Endothelial cell of umbilical vein (primary cell): ENCODE data around the gene KCTD17. TPM values are rescaled to one million over a fixed set of nuclear protein-coding genes. Genes with fewer than 3 reads are reported as not detected.

ENCODE experiments used
- BruUV-seq: library from RNA; stranded (reverse); fragments of 400-500 nt; replicated peaks from 2 replicates; lab custom pipeline; 2021; lab: Mats Ljungman, UMichigan
- CTCF ChIA-PET: fragments of 300-600, 350-600 bp; sonication (Branson Sonifier 250); formaldehyde crosslinking; loops from one replicate; lab custom pipeline; 2021; ENCODE audit warnings: antibody characterized with exemption, inconsistent platforms; lab: Charles Lee
- POLR2A ChIA-PET: fragments of 300-600, 350-600 bp; sonication (Branson Sonifier 250); formaldehyde crosslinking; loops from one replicate; lab custom pipeline; 2021; ENCODE audit warnings: antibody characterized with exemption, inconsistent platforms; lab: Charles Lee
- DNase-seq: peaks from one replicate; pipeline ENCODE4 v3.0.0-alpha.2; 2011; ENCODE audit warnings: low read depth, low spot score
- FAIRE-seq: peaks from 2 replicates; lab custom pipeline; 2011; peaks lifted over from hg19 to GRCh38; lab: Jason Lieb, UNC
- H2AFZ ChIP-seq: 2 replicates; pipeline ENCODE4 v1.6.0; 2012; ENCODE audit warnings: low read depth, low read length, control low read depth, inconsistent platforms
- H3K27ac ChIP-seq: 2 replicates; pipeline ENCODE4 v1.5.1; 2011; ENCODE audit warnings: low read depth, mild to moderate bottlenecking, control low read depth, low read length, moderate library complexity; ENCODE audit not compliant: insufficient read depth
- H3K27me3 ChIP-seq, 2 experiments: 2 replicates each; pipeline versions ENCODE4 v1.6.0 to v1.6.1; 2011; ENCODE audit warnings: low read length in 2 of 2, mixed read lengths in 1 of 2; ENCODE audit not compliant: control insufficient read depth in 2 of 2, insufficient read depth in 2 of 2
- H3K36me3 ChIP-seq, 2 experiments: 2 replicates in 1 of 2; 3 replicates in 1 of 2; pipeline ENCODE4 v1.5.1; 2011; ENCODE audit warnings: low read length in 2 of 2, mild to moderate bottlenecking in 1 of 2, moderate library complexity in 1 of 2; ENCODE audit not compliant: control insufficient read depth in 2 of 2, insufficient read depth in 2 of 2; ENCODE audit errors: extremely low read depth in 1 of 2
- H3K4me1 ChIP-seq: 3 replicates; pipeline ENCODE4 v1.5.1; 2011; ENCODE audit warnings: mild to moderate bottlenecking, low read length; ENCODE audit not compliant: control insufficient read depth, insufficient read depth; ENCODE audit errors: extremely low read depth
- H3K4me2 ChIP-seq: 2 replicates; pipeline ENCODE4 v1.6.1; 2011; ENCODE audit warnings: low read length, control low read depth, mixed read lengths; ENCODE audit not compliant: insufficient read depth
- H3K4me3 ChIP-seq, 3 experiments: fragments of 200-600 bp in 1 of 3; sonication (generic), shearing (Covaris generic) in 1 of 3; replicated peaks in 1 of 3; 2 replicates each; pipeline ENCODE4 v1.5.1; 2011 to 2016; ENCODE audit warnings: control low read depth in 3 of 3, low read length in 3 of 3, mild to moderate bottlenecking in 2 of 3, inconsistent platforms in 1 of 3, low read depth in 1 of 3, moderate library complexity in 1 of 3; ENCODE audit not compliant: insufficient read depth in 1 of 3
- H3K79me2 ChIP-seq: 2 replicates; pipeline ENCODE4 v1.6.0; 2012; ENCODE audit warnings: low read length, inconsistent platforms; ENCODE audit not compliant: control insufficient read depth, insufficient read depth
- H3K9ac ChIP-seq: replicated peaks from 2 replicates; pipeline ENCODE3; 2011; ENCODE audit warnings: low read length, control low read depth; ENCODE audit not compliant: insufficient read depth; ENCODE audit errors: extremely low read depth
- H3K9me1 ChIP-seq: replicated peaks from 3 replicates; pipeline ENCODE4 v1.6.0; 2011; ENCODE audit warnings: mild to moderate bottlenecking, low read length; ENCODE audit not compliant: control insufficient read depth, insufficient read depth; ENCODE audit errors: extremely low read depth
- H3K9me3 ChIP-seq: replicated peaks from 2 replicates; pipeline ENCODE4 v1.5.1; 2012; ENCODE audit warnings: low read length, inconsistent platforms; ENCODE audit not compliant: control insufficient read depth, insufficient read depth
- H4K20me1 ChIP-seq: replicated peaks from 2 replicates; pipeline ENCODE3; 2011; ENCODE audit warnings: mild to moderate bottlenecking, low read length; ENCODE audit not compliant: control insufficient read depth, insufficient read depth; ENCODE audit errors: extremely low read depth
- CTCF ChIP-seq, 2 donors: IDR thresholded peaks; 1 replicate in 1 of 2; 2 replicates in 1 of 2; pipeline ENCODE4 v1.5.1; 2011; ENCODE audit warnings: low read length in 2 of 2, mild to moderate bottlenecking in 2 of 2, moderate library complexity in 2 of 2, control low read depth in 1 of 2, inconsistent platforms in 1 of 2, low read depth in 1 of 2; ENCODE audit not compliant: insufficient read depth in 1 of 2; ENCODE audit errors: extremely low read depth in 1 of 2
- EZH2 ChIP-seq: IDR thresholded peaks from 2 replicates; pipeline ENCODE4 v1.6.1; 2012; ENCODE audit warnings: borderline replicate concordance, low read depth, mild to moderate bottlenecking, moderate library complexity, low read length, inconsistent platforms; ENCODE audit not compliant: severe bottlenecking
- FOS ChIP-seq: IDR thresholded peaks from 2 replicates; pipeline ENCODE4 v1.6.1; 2011; ENCODE audit warnings: mild to moderate bottlenecking, low read length, moderate library complexity, borderline replicate concordance; ENCODE audit not compliant: insufficient read depth
- GATA2 ChIP-seq: IDR thresholded peaks from 2 replicates; pipeline ENCODE4 v1.7.0; 2011; ENCODE audit warnings: low read depth, mild to moderate bottlenecking, moderate library complexity, mixed read lengths, low read length; ENCODE audit not compliant: insufficient read length, insufficient read depth
- JUN ChIP-seq: IDR thresholded peaks from 2 replicates; pipeline ENCODE4 v1.6.1; 2011; ENCODE audit warnings: borderline replicate concordance, low read depth; ENCODE audit not compliant: insufficient read length, insufficient read depth
- MAX ChIP-seq: IDR thresholded peaks from 2 replicates; pipeline ENCODE4 v1.6.1; 2011; ENCODE audit not compliant: insufficient read depth, insufficient read length
- MYC ChIP-seq: IDR thresholded peaks from one replicate; pipeline ENCODE4 v1.6.1; 2011; ENCODE audit warnings: mild to moderate bottlenecking, low read depth, low read length
- POLR2A ChIP-seq: IDR thresholded peaks from 2 replicates; pipeline ENCODE4 v1.6.1; 2012; ENCODE audit warnings: low read depth, mild to moderate bottlenecking, control low read depth, low read length
- POLR2AphosphoS5 ChIP-seq: IDR thresholded peaks from 2 replicates; pipeline ENCODE4 v1.6.1; 2012; ENCODE audit warnings: low read depth, mild to moderate bottlenecking, control low read depth, low read length, moderate library complexity; ENCODE audit not compliant: insufficient read depth
- dilution Hi-C: fragments of 300-500 bp; cut with MboI; formaldehyde crosslinking; loops from one replicate; pipeline ENCODE4 v1.15.0; 2019; ENCODE audit warnings: low sequenced_read_pairs; ENCODE audit not compliant: extremely low pct_ligation_motif_present
- intact Hi-C: fragments of 100-400 bp; cut with micrococcal nuclease; formaldehyde crosslinking; loops from one replicate; pipeline ENCODE4 v1.10.0; 2022
- polyA plus RNA-seq, 4 experiments: library from polyadenylated mRNA; depleted of rRNA in 3 of 4; stranded (reverse) in 3 of 4; unstranded in 1 of 4; fragments of >200 nt; gene quantifications; 2 replicates each; pipeline versions ENCODE4 v1.2.1 to v1.2.3, GENCODE V29; 2011 to 2012; ENCODE audit warnings: missing spikeins in 1 of 4
- total RNA-seq: library from RNA; stranded (reverse); gene quantifications from 2 replicates; pipeline ENCODE4 v1.2.3, GENCODE V29; 2021

Gene KCTD17
- total and polyA plus RNA-seq, 2 donors (not counting 3 experiments of a cell fraction or from before 2014, with no cell fraction given), result 59.2 to 73.0 TPM

GRCh38 chr22:37065961-37066360, 14.4 kb downstream of the KCTD17 start:
- Histone ChIP-seq H3K9me1 (no peaks in the 10 kb centered on the region), H2AFZ (no peak overlapping the region), H4K20me1 (no peaks in the 10 kb centered on the region), H3K4me3 (no peak overlapping the region), H3K36me3 (peaks cover 0 to 2% of the 10 kb centered on the region in 2 experiments), H3K9ac (no peak overlapping the region), H3K9me3 (no peaks in the 10 kb centered on the region), H3K4me1 (no peaks in the 10 kb centered on the region), H3K27me3 (peaks cover 14 to 15% of the 10 kb centered on the region in 2 experiments), H3K79me2 (no peaks in the 10 kb centered on the region), H3K27ac (no peak overlapping the region), H3K4me2 (no peak overlapping the region)
- FAIRE-seq, result no peak
- CTCF ChIA-PET, result no interaction called here
- no TSS peak for BruUV-seq
- TF ChIP-seq POLR2AphosphoS5 (no peak), FOS (no peak), JUN (no peak), GATA2 (no peak), POLR2A (no peak), MYC (no peak), CTCF (IDR thresholded peaks at IDR 0.05; ENCODE audit: extremely low read depth in 1 of 2, insufficient read depth in 1 of 2, low read depth in 1 of 2, low read length in 2 of 2) (no peak), EZH2 (no peak), MAX (no peak)
- intact Hi-C loops, result no loop called here
- dilution Hi-C loops, result no loop called here
- no peak for DNase-seq
- POLR2A ChIA-PET, result no interaction called here
